M059J (cell line): Measurements from ENCODE around the gene XPA. TPM values are rescaled to one million over a fixed set of nuclear protein-coding genes. Genes with fewer than 3 reads are reported as not detected.
"Not testable (repeated sequence)": the region's sequence is repeated elsewhere in the genome, so short reads cannot be mapped to it uniquely, and the experiment has no call there.

Experiments used
- DNase-seq: peaks from one replicate; pipeline ENCODE4 v3.0.0-alpha.2; 2012; ENCODE audit warnings: low read depth
- total RNA-seq: library from RNA; depleted of rRNA; stranded (reverse); fragments of >200 nt; shearing (Covaris generic); gene quantifications from 2 replicates; pipeline ENCODE4 v1.2.3, GENCODE V29; 2014

Gene XPA
- total RNA-seq, 1 experiment from 2014 or later: 9.5 TPM

DNA sequence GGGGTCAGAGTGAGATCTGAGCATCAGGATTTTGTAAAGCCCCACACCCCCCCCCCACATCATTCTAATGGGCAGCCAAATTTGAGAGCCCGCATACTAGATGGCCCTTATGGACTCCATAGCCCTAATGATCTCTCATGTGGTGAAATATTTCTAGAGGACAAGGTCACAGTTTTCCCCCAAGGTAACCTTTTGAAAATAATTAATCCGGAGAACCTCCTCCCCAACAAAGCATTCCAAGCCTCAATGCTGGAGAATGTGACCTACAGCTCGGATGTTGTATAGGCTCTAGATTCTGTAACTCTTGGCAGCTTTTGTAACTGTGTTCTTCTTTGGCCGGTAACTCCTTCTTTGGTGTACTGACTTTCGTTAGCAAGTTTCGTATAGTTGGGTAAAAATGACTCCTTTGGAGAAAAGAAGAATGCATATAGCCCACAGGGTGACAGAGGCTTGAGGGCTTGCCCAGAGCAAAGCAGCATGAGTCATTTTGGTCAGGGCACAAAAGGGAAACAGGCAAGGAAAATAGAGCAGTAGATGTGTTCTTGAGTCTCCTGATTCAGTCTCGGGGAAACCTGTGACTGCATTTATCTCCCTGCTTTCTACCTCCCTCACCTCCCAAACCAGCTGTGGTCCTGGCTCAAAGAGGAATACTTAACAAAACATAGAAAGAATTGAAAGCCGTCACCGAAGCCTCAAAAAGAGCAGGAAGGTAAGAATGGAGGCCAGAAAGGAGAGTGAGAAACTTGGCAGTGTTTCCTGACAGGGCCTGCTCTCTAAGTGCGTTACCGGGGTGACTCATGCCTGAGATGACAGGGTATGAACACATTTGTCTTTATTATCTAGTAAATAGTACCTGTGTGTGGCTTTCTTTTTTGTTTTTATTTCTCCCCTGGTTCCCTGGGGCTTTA lies 6.6 kb upstream of the XPA start:
- DNase-seq: peak; percentile 93

DNA sequence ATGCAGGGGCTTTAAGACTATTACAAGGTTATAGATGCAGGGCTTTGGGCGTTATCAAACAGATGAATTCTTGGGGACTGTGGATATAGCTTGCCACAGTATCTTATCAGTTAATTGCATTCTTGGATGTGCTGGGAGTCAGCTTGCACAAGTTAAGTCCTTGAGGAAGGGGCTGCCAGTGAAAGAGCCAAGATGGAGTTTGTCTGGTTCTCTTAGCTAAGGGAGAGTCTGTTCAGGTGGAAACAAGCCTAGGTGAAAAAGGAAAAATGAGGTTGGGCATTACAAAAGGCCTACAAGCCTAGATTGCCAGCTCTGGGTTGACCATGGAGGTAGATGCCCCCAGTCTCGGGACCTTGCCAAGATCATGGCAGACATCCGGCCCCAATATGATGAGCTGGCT lies 2.7 kb upstream of the XPA start:
- not testable (repeated sequence) for DNase-seq

DNA sequence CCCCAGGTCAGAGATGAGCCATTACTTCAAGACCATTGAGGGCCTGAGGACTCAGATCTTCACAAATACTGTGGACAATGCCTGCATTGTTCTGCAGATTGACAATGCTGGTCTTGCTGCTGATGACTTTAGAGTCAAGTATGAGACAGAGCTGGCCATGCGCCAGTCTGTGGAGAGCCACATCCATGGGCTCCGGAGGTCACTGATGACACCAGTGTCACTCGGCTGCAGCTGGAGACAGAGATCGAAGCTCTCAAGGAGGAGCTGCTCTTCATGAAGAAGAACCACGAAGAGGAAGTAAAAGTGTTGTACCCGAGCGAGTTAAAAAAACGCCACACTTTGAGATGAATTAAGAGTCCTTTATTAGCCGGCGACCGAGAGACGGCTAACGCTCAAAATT lies 2.1 kb upstream of the XPA start:
- not testable (repeated sequence) for DNase-seq

DNA sequence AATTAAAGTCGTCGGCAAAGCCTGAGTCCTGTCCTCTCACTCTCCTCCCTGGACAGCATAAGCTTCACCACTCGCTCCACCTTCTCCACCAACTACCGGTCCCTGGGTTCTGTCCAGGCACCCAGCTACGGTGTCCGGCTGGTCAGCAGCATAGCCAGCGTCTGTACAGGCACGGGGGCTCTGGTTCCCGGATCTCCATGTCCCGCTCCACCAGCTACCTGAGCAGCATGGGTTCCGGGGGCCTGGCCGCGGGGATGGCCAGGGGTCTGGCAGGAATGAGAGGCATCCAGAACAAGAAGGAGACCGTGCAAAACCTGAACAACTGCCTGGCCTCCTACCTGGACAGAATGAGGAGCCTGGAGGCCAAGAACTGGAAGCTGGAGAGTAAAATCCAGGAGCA lies 1.7 kb upstream of the XPA start:
- DNase-seq: no peak

GRCh38 chr9:97697837-97698236 lies 697 bp upstream of the XPA start:
- DNase-seq: no peak

GRCh38 chr9:97695995-97696802 lies 941 bp downstream of the XPA start:
- DNase-seq: no peak

- DNase-seq: no peak
Observed at GRCh38 chr9:97695390-97695789, 1.8 kb downstream of the XPA start.

GRCh38 chr9:97694769-97695168 lies 2.4 kb downstream of the XPA start:
- DNase-seq: no peak

DNA sequence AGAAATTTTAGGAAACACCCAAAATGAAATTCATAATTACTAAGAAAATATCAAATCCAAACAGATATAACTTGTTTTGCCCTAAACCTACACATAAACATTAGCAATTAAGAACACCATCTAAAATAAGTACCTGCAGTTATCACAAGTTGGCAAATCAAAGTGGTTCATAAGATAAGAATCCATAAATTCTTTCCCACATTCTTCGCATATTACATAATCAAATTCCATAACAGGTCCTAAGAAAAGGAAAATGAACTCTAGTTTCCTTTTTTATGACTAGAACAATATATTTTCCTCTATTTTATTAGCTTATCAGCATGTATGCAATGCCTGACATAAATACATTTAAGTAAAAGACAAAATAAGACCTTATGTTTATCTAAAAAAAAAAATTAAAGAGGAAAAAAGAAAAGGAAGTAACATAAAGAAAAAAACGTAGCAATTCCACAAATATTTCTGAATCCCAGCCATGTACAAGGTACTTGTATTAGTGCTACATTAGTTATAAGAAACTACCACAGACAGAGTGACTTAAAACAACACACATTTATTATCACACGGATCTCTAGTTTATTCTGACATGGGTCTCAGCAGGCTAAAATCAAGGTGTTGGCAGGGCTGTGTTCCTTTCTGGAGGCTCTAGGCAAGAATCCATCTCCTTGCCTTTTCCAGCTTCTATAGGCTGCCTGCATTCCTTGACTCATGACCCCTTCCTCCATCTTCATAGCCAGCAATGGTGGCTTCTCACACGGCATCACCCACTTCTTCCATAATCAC lies 7.5 kb downstream of the XPA start:
- DNase-seq: no peak

- no peak for DNase-seq
Observed at GRCh38 chr9:97688654-97689053, 8.5 kb downstream of the XPA start.

- DNase-seq: no peak
Observed at GRCh38 chr9:97682242-97682641, 14.9 kb downstream of the XPA start.

DNA sequence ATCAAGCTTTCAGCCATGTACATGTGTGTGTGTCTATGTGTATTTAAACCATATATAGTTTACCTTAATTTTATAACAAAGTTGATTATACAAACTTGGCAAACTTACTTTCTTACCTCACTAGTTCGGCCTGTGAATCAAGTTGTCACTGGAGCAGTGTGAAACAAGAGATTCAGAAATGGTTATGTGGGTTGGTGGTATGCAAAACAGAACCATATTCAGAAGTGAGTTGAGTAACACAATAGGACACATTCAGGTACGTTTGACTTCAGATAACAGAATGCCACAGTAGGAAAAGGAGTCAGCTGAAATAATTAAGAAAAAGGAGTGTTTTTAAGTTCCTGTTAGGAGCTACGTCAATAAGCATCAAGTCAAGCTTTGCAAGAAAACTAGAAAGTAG lies 21.5 kb downstream of the XPA start:
- no peak for DNase-seq

- no peak for DNase-seq
Observed at GRCh38 chr9:97673922-97674321, 23.2 kb downstream of the XPA start.

- DNase-seq: no peak
Observed at GRCh38 chr9:97672403-97672802, 24.7 kb downstream of the XPA start.

DNA sequence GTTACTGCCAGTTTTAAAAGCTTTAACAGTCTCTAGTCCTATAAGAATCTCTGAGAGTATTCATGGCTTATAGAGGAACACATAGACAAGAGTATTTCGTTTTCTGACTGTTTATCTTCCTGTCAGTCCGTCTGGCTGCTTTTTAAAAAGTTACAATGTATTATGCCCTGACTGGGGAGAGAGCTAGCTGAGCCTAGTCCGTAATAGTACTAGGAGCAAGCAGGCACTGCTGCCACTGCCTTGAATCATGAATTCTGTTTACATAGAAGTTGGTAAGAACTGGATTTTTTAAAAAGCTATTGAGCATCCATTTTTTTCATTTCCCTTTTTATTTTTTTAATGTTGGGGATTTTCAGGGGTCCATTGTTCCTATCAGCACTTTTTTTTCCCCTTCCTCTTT lies 26.6 kb downstream of the XPA start:
- DNase-seq: no peak

DNA sequence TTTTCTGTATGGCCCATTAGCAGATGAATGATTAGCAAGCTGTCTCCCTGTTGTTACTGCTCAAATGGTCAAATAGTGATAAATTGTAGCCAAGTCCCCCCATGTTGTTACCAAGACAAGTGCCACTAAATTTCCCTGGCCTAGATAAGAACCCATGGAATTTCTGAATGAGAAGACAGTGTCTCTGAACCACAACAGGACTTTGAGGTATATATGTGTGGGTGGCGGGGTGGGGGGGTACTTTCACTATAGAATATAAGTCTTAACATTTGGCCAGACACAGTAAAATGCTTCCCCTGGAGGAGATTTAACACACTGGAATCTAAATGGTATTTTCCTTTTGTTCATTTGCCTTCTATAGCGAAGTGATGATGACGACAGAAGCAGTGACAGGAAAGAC lies 28.7 kb downstream of the XPA start:
- DNase-seq: no peak

GRCh38 chr9:97666907-97667686 lies 30.0 kb downstream of the XPA start:
- DNase-seq: no peak

GRCh38 chr9:97665742-97666141 lies 31.4 kb downstream of the XPA start:
- no peak for DNase-seq

DNA sequence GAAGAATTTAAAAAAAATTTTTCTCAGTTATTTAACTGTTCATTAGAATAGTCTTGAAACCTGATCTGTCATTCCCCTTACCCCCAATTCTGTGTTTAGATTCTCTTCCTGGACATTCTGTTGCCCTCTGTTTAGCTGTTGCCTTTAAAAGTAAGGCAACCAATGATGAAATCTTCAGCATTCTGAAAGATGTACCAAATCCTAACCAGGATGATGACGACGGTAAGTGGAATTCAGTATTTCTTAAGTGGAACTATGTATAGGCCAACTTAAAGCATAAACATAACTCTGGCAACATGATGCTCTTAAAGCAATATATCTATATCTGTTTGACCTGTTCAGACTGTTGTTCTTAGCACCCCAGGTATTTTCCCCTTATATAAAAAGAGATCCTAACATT lies 36.3 kb downstream of the XPA start:
- no peak for DNase-seq

GRCh38 chr9:97660340-97660739 lies 36.8 kb downstream of the XPA start:
- no peak for DNase-seq

DNA sequence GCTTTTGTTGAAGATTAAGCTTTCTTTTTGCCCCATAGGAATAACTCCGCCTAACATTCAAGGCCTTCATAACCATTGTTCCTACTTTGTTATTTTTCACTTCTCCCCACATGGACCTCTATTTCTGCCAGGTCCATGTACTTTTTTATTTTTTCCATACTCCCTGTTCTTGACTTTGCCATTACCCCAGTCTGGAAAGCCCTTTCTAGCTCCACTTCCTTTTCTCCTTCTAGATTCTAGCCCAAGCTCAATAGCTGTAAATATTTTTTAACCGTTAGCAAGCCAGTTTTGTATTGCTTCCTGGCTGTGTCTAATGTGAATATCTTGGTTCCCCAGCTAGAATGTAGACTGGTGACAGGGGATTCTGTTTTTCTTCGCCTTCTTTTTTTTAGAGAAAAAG lies 37.4 kb downstream of the XPA start:
- no peak for DNase-seq
